Loucy (cell line): ENCODE measurements around the gene MAP2K3.

Source experiments
- EZH2phosphoT487 ChIP-seq: fragments of 200-600 bp; IDR thresholded peaks from 2 replicates; pipeline ENCODE4 v1.6.1; 2018; ENCODE audit warnings: antibody characterized with exemption, mild to moderate bottlenecking, moderate library complexity, borderline replicate concordance
- TF ChIP-seq, protein P1 (sequence below): fragments of 200-600 bp; sonication (generic); conservative IDR thresholded peaks from 2 replicates; pipeline ENCODE4 v1.5.1; 2014; ENCODE audit warnings: mild to moderate bottlenecking, antibody characterized with exemption, low read length

GRCh38 chr17:21352981-21353265 is 68.4 kb downstream of the MAP2K3 start:
- TF ChIP-seq, protein P1, sequence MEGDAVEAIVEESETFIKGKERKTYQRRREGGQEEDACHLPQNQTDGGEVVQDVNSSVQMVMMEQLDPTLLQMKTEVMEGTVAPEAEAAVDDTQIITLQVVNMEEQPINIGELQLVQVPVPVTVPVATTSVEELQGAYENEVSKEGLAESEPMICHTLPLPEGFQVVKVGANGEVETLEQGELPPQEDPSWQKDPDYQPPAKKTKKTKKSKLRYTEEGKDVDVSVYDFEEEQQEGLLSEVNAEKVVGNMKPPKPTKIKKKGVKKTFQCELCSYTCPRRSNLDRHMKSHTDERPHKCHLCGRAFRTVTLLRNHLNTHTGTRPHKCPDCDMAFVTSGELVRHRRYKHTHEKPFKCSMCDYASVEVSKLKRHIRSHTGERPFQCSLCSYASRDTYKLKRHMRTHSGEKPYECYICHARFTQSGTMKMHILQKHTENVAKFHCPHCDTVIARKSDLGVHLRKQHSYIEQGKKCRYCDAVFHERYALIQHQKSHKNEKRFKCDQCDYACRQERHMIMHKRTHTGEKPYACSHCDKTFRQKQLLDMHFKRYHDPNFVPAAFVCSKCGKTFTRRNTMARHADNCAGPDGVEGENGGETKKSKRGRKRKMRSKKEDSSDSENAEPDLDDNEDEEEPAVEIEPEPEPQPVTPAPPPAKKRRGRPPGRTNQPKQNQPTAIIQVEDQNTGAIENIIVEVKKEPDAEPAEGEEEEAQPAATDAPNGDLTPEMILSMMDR = no peak
- TF ChIP-seq EZH2phosphoT487 = no peak
